Astrocyte of the spinal cord (primary cell): ENCODE measurements around the gene EXOC7.
A peak's percentile ranks its signal among the peaks of the same experiment; 100 is the strongest.

ENCODE experiments used
- DNase-seq: peaks from one replicate; pipeline ENCODE4 v3.0.0; 2011; ENCODE audit warnings: low read depth, low spot score
- H3K4me3 ChIP-seq: 2 replicates; pipeline ENCODE4 v1.5.1; 2011; ENCODE audit warnings: low read depth, mild to moderate bottlenecking, low read length, moderate library complexity
- CTCF ChIP-seq: IDR thresholded peaks from 2 replicates; pipeline ENCODE4 v1.5.1; 2012; ENCODE audit warnings: low read depth, mild to moderate bottlenecking, low read length, inconsistent platforms
- in situ Hi-C: cut with HindIII; loops from 2 replicates; pipeline ENCODE4 v1.10.0; 2017; ENCODE audit warnings: low sequenced_read_pairs

The EXOC7 gene

GRCh38 chr17:76115138-76115754 is 11.7 kb upstream of the EXOC7 start:
- in situ Hi-C loops = no loop called here
- no peak overlapping the region for H3K4me3 ChIP-seq
- no peak for DNase-seq
- no peak for TF ChIP-seq CTCF

GRCh38 chr17:76111956-76112355 is 8.4 kb upstream of the EXOC7 start:
- DNase-seq = peak; percentile 48
- no peak for TF ChIP-seq CTCF
- H3K4me3 ChIP-seq = no peak overlapping the region
- in situ Hi-C loops = no loop called here

DNA sequence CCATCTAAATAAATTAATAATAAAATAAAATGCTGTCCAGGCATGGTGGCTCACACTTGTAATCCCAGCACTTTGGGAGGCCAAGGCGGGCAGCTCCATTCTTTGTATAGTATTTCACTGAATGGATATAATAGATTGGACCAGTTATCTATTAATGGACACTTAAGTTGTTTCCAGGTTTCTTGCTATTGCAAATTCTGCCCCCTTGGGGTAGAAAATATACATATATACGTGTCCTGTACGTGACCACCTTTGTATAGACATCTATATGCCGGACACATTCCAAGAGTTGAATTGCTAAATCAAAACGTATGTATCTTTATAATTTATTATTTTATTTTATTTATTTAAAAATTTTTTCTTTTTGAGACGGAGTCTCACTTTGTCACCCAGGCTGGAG is 3.9 kb upstream of the EXOC7 start:
- TF ChIP-seq CTCF = peak; percentile 29
- DNase-seq = no peak
- no peak overlapping the region for H3K4me3 ChIP-seq
- in situ Hi-C loops = no loop called here

- no peak for TF ChIP-seq CTCF
- in situ Hi-C loops = no loop called here
- H3K4me3 ChIP-seq = no peak overlapping the region
- no peak for DNase-seq
Measured at GRCh38 chr17:76106703-76107102, 3.1 kb upstream of the EXOC7 start.

- TF ChIP-seq CTCF = no peak
- no peak overlapping the region for H3K4me3 ChIP-seq
- no peak for DNase-seq
- in situ Hi-C loops = no loop called here
Measured at GRCh38 chr17:76104896-76105231, 1.3 kb upstream of the EXOC7 start.

DNA sequence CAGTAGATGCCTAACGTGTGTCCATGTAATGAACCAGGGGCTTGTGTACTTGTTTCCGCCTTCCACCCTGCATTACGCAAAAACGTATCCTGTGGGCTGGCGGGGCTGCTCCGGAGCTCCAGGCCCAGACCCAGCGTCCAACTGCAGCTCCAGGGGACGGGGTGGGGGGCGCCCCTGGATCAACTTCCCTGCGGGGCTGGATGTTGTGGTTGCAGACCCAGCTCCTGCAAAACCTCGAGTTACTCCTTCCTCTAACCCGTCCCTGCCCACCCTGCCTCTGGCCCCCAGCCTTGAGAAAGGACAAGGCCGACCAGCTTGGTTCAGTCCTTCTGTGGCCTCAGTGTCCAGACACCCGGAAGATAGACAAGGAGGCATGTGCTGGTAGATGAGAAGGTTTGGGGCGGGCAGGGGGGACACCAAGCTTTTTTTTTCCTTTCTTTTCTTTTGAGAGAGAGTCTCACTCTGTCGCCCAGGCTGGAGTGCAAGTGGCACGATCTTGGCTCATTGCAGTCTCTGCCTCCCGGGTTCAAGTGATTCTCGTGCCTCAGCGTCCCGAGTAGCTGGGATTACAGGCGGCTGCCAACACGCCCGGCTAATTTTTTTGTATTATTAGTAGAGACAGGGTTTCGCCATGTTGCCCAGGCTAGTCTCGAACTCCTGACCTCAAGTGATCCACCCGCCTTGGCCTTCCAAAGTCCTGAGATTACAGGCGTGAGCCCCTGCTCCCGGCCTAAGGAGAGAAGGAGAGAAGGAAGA is 731 bp upstream of the EXOC7 start:
- no peak for TF ChIP-seq CTCF
- no peak for DNase-seq
- H3K4me3 ChIP-seq = peak overlapping the region; percentile 92
- in situ Hi-C loops = no loop called here
